HEK293 (cell line): ENCODE data around the gene RIPK4.

Experiments used
- KLF16 ChIP-seq: fragments of 450-650 bp; formaldehyde crosslinking; IDR thresholded peaks from 2 replicates; pipeline ENCODE4 v1.5.1; 2017; ENCODE audit warnings: missing biosample characterization, missing genetic modification characterization
- TCF7L2 ChIP-seq: IDR thresholded peaks from 2 replicates; pipeline ENCODE4 v1.6.1; 2011; ENCODE audit warnings: low read depth, mild to moderate bottlenecking, inconsistent platforms, low read length, moderate library complexity, borderline replicate concordance
- ZEB2 ChIP-seq: fragments of 450-650 bp; formaldehyde crosslinking; IDR thresholded peaks from 2 replicates; pipeline ENCODE4 v1.5.1; 2016; ENCODE audit warnings: missing biosample characterization, missing genetic modification characterization
- ZNF335 ChIP-seq: fragments of 450-650 bp; formaldehyde crosslinking; conservative IDR thresholded peaks from 2 replicates; pipeline ENCODE4 v1.5.1; 2016; ENCODE audit warnings: missing biosample characterization, missing genetic modification characterization
- ZNF792 ChIP-seq: fragments of 450-650 bp; formaldehyde crosslinking; IDR thresholded peaks from 2 replicates; pipeline ENCODE4 v1.5.1; 2016; ENCODE audit warnings: missing biosample characterization, missing genetic modification characterization
- TF ChIP-seq, protein P1 (sequence below): fragments of 450-650 bp; formaldehyde crosslinking; IDR thresholded peaks from 2 replicates; pipeline ENCODE4 v1.5.1; 2016; ENCODE audit warnings: missing biosample characterization, missing genetic modification characterization, low read depth
- TF ChIP-seq, protein P2 (sequence below): fragments of 450-650 bp; formaldehyde crosslinking; IDR thresholded peaks from 2 replicates; pipeline ENCODE4 v1.5.1; 2016; ENCODE audit warnings: missing biosample characterization, missing genetic modification characterization
- TF ChIP-seq, protein P3 (sequence below): fragments of 450-650 bp; formaldehyde crosslinking; IDR thresholded peaks from 2 replicates; pipeline ENCODE4 v1.5.1; 2017; ENCODE audit warnings: missing biosample characterization, missing genetic modification characterization

- no peak for TF ChIP-seq ZEB2 (tag by site-specific recombination)
- no peak for TF ChIP-seq ZNF792 (tag by site-specific recombination)
- TF ChIP-seq, protein P1, sequence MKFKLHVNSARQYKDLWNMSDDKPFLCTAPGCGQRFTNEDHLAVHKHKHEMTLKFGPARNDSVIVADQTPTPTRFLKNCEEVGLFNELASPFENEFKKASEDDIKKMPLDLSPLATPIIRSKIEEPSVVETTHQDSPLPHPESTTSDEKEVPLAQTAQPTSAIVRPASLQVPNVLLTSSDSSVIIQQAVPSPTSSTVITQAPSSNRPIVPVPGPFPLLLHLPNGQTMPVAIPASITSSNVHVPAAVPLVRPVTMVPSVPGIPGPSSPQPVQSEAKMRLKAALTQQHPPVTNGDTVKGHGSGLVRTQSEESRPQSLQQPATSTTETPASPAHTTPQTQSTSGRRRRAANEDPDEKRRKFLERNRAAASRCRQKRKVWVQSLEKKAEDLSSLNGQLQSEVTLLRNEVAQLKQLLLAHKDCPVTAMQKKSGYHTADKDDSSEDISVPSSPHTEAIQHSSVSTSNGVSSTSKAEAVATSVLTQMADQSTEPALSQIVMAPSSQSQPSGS (tag by site-specific recombination), result no peak
- no peak for TF ChIP-seq ZNF335 (tag by site-specific recombination)
- TF ChIP-seq, protein P2, sequence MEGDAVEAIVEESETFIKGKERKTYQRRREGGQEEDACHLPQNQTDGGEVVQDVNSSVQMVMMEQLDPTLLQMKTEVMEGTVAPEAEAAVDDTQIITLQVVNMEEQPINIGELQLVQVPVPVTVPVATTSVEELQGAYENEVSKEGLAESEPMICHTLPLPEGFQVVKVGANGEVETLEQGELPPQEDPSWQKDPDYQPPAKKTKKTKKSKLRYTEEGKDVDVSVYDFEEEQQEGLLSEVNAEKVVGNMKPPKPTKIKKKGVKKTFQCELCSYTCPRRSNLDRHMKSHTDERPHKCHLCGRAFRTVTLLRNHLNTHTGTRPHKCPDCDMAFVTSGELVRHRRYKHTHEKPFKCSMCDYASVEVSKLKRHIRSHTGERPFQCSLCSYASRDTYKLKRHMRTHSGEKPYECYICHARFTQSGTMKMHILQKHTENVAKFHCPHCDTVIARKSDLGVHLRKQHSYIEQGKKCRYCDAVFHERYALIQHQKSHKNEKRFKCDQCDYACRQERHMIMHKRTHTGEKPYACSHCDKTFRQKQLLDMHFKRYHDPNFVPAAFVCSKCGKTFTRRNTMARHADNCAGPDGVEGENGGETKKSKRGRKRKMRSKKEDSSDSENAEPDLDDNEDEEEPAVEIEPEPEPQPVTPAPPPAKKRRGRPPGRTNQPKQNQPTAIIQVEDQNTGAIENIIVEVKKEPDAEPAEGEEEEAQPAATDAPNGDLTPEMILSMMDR (tag by site-specific recombination), result no peak
- TF ChIP-seq TCF7L2, result no peak
- TF ChIP-seq, protein P3, sequence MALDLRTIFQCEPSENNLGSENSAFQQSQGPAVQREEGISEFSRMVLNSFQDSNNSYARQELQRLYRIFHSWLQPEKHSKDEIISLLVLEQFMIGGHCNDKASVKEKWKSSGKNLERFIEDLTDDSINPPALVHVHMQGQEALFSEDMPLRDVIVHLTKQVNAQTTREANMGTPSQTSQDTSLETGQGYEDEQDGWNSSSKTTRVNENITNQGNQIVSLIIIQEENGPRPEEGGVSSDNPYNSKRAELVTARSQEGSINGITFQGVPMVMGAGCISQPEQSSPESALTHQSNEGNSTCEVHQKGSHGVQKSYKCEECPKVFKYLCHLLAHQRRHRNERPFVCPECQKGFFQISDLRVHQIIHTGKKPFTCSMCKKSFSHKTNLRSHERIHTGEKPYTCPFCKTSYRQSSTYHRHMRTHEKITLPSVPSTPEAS (tag by site-specific recombination), result no peak
- no peak for TF ChIP-seq KLF16
Observed at GRCh38 chr21:41795726-41796125, 28.9 kb upstream of the RIPK4 start.
